ENCODE measurements around the gene PHF20.

DNA sequence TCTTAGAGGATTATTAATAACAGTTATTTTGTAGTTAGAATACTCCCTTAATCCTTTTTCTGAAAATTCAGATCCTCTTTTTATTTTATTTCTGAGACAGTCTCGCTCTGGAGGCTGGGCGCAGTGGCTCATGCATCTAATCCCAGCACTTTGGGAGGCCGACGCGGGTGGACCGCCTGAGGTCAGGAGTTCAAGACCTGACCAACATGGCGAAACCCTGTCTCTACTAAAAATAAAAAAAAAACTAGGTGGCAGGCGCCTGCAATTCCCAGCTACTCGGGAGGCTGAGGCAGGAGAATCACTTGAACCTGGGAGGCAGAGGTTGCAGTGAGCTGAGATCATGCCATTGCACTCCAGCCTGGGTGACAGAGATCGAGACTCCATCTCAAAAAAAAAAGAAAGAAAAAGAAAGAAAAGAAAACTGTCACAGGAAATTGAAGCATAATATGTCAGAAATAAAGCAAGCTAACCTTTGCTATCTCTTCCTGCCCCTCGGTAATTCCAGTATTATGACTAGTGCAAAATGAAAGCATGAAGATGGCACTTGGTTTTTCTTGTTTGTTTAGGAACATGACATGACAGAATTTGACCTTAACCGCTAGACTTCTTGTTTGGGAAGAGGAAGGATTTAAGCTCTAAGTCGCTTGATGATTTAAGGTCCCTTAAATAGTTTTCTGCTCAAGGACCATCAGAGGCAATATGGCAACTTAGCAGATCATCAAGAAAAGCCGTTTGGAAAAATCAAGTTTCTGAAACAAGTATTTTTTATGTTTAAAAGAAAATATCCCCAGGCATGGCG is 27.9 kb upstream of the PHF20 start:
- TF ChIP-seq, protein P1, sequence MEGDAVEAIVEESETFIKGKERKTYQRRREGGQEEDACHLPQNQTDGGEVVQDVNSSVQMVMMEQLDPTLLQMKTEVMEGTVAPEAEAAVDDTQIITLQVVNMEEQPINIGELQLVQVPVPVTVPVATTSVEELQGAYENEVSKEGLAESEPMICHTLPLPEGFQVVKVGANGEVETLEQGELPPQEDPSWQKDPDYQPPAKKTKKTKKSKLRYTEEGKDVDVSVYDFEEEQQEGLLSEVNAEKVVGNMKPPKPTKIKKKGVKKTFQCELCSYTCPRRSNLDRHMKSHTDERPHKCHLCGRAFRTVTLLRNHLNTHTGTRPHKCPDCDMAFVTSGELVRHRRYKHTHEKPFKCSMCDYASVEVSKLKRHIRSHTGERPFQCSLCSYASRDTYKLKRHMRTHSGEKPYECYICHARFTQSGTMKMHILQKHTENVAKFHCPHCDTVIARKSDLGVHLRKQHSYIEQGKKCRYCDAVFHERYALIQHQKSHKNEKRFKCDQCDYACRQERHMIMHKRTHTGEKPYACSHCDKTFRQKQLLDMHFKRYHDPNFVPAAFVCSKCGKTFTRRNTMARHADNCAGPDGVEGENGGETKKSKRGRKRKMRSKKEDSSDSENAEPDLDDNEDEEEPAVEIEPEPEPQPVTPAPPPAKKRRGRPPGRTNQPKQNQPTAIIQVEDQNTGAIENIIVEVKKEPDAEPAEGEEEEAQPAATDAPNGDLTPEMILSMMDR (IDR thresholded peaks at IDR 0.05) = no peak
- TF ChIP-seq POLR2A (IDR thresholded peaks at IDR 0.05) = no peak

Measured in ovary (tissue), 3 donors.